ENCODE results near the gene ELMO1.
A peak's percentile ranks its signal among the peaks of the same experiment; 100 is the strongest.

The ELMO1 gene

DNA sequence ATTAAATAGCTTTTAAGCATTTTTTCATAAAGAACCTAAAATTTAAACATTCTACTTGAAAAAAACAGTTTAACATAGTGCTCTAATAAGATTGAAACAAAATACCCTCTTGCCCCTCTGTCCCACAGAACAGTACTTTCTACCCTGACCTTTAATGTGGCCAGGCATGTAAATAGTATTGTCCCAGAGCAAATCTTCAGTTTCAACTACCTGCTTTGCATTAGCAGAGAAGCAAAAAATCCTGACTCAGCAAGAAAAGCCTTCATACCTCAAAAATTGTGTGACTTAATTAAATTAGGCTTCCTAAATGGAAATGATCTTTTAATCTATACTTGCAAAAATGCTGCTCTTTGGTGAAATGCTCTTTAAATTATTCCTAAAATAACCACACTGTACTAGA, 487.0 kb downstream of the ELMO1 start:
- no peak for DNase-seq

DNA sequence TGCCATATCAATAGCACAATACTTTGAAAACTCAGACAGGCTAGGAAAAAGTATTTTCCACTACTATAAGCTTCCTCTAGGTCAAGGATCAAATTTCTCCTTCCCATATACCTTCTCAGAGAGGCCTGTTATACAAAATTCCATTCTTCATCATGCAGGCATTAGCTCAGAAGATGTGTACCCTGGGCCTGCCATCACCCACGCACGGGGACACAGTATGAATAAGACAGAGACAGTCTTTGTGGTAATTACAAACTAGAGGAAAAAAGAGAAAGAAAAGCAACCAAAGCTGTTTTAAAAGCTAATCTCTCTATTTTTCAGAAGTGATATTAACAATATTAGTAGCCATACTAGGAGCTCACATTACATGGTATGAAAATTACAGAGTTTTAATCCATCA, 487.6 kb downstream of the ELMO1 start:
- DNase-seq: no peak

- no peak for DNase-seq
Measured at GRCh38 chr7:36960105-36960504, 488.6 kb downstream of the ELMO1 start.

DNA sequence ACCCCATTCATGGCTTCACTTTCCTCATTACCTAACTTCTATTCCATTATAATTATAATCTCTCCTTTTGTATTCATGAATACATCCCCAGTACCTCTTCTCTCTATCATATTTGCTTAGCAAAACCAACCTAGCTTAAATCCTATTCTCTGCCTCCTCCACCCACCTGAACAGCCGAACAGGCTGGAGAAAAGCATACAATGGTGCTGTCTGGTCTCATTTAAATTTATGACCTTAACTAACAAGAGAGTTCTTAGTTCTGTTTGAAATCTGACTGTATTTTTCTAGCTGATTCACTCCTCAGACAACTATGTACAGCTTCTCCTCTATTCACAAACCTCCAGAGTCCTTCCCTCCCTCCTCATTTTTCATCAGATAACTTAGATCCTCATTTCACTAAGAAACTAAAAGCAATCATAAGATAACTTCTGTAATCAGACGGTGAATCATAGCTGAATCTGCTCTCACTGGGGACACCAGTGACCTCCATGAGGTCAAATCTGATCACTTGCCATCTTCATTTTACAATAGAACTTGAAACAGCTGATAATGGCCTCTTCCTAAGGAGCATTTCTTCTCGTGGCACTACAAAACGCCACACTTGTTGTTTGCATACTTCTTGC, 490.4 kb downstream of the ELMO1 start:
- peak; percentile 81 for DNase-seq

GRCh38 chr7:36957620-36958019, 491.0 kb downstream of the ELMO1 start:
- no peak for DNase-seq

GRCh38 chr7:36956814-36957213, 491.9 kb downstream of the ELMO1 start:
- no peak for DNase-seq

DNA sequence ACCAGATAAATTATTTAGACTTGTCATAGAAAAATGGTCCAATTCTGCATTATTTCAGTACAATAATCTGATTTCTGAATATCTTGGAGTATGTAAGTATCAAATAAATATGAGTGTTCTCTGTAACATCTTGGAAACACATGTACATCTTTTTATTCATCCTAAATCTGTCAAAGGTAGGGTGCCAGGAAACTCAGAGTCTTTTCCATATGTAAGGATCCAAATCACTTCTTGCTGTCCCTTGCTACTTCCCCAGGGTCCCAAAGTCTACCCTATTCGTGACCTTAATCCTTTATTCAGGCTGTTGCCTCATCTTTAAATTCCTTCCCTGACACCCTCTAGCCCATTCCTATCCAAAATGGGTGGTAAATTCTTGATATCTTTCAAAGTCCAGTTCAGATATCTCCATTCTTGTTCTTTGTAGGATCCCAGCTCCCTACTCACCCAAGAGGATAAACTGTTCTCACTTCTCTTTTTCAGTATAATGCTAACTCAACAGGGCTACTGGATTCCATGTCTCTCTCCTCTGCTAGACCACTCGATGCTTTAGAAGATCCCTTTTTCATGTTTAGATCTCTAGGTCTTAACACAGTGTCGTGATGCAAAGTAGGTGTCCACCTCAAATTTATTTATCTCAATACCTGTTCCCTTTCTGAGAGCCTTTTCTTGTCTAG, 493.1 kb downstream of the ELMO1 start:
- no peak for DNase-seq

DNA sequence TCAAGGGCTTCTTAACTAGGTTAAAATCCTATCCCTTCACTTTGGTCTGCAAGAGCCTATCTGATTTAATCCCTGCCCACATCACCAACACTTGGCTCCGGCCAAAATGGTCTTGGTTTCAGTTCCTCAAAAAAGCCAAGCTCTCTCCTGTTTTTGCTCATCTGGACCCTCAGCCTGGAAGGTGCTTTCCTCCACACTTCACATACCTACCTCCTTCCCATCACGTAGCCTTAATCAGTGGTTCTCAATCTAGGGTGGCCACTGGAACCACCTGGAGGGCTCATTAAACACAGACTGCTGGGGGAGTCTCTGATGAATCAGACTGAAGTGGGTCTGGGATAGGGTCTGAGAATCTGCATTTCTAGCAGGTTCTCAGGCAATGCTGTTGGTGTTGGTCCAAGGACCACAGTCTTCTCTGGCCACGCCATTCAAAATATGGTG, 497.4 kb downstream of the ELMO1 start:
- peak; percentile 57 for DNase-seq

DNA sequence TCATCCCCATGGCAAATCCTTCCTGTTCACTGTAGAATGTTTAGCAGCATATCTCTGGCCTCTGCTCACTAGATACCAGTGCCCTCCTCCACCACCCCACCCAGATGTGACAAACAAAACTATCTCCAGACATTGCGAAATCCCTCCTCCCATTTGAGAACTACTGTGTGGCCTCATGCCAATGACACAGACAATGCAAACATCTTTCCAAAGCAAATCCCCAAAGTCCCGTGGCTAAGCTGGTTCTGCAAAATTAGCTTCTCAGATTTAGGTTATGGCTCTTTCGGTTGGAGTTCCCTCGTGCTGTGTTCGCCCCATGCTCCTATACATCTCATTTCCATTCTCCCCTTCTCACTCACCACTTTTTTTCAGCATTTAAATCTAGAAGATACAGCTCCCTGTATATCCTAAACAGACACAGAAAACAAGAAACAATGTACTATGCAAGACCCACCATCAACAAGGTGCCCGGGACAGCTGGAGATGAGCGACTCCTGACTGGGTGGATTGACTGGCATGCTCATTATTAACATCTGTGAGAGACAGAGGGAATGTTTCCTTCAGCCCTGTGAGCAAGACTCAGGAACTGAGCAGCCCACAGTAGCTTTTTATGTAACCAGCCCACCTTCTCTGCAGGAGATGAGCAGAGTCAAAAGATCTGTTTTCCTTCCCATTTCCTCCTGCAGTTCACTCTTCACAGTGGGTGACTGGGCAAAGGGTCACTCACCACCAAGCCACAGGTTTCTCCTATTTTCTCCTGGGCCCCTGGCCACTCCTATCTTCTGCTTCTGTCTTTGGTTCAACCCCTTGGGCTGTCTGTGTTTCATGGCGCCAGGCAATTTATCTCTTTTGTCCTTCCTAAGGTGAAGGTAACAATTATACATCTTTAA, 498.7 kb downstream of the ELMO1 start:
- DNase-seq: peak; percentile 94

- no peak for DNase-seq
Measured at GRCh38 chr7:36946401-36946739, 502.3 kb downstream of the ELMO1 start.

- no peak for DNase-seq
Measured at GRCh38 chr7:36945612-36946400, 502.9 kb downstream of the ELMO1 start.

DNA sequence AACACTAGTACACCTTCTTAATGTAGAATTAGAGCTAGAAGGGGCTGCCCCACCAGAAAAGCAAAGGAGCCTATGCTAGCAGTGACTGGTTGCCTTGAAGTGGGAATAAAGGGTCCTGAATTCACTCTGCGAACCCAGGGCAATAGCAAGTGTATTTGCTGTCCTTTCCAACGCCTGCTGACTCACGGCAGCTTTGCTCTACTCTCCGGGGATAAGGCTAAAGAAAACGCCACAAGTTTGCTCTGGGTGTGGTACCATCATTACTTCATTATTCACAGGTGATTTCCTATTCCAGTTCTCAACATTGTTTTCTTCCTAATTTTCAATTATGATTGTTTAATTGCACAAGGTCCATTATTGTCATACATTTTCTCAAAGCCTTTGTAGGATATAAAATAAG, 503.8 kb downstream of the ELMO1 start:
- DNase-seq: no peak

DNA sequence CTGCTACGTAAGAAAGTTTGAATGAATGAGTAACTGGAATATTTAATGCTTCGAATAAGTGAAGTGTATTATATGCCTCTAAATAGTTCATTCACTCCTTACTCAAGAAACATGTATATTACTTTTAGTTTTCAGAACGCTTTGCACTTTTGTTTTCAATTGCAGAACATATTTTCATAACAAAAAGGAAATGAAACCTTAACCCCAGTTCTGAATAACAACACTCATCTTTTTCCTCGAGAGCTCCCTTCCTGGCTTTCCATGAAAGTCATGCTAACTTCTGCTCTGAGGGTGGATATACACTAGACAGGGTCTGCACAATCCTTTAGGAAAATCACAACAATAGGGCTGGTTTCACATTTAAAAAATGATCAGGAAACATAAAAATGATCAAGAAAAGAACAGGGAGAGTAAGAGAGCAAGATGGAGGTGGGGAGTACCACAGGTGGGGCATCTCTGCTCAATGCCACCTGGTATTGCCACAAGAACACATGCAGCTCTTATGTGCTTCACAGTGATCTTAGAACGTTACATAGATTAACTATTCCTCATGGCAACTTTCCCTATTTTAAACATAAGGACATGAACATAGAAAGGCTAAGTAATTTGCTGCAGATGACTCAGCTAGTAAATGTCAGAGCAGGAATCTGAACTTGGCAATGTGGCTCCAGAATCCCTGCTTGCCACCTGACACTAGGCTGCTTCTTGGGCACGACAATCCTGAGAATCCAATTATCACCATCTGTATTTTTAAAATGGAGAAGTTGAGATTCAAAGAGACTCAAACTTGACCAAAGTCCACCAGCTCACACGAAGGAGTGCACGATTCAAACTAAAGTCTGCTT, 504.9 kb downstream of the ELMO1 start:
- peak; percentile 78 for DNase-seq

DNA sequence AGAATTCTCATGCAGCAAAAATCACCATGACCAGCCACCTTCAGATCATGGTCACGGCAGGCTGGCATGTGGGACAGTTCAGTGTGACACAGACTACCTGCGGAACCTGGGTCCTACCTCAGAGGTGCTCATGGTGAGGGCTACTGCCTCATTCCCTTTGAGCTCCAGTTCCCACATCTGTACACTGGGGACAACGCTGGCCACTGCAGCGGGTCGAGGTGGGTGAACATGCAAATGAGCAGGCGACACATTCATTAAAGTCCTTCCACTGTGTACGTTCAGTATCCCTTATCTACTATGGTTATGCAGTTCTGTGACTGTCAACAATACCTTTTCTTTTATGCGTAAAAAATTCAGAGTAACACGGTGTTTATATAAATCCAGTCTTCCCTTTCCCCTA, 505.7 kb downstream of the ELMO1 start:
- DNase-seq: no peak

DNA sequence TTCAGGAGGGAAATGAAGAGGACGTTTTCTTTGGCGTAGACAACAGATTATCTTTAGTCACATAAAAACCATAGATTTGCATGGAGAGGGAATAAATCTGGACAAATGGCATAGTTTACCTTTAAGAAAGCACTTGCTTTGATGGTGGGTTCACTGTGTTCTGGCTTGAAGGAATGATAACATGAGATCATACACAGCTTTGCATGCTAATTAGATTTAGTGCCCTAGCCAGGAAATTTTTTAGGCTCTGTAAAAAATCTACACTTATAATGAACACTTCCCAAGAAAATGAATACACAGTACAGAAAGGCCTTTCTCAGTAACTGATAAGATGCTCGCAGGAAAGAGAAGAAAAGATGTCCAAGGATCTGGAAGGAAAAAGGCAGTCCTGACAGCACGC, 506.1 kb downstream of the ELMO1 start:
- DNase-seq: no peak

DNA sequence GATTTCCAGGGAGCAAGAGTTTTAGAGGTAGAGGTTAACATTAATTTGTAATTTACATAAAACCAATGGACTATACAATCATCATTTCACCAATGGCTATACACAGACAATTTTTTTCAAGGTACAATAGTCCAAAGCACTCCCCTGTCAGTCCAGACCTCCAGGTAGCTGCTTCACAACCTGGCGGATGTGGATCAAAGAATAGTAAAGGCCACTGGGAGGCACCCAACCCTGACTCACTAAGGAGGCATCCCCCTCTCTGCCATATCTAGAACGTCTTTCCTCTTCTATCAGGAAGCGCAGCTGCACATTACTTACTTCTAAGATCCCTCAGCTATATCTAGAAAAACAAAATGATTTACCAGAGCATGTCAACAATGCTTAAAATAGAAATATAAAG, 506.6 kb downstream of the ELMO1 start:
- DNase-seq: no peak

DNA sequence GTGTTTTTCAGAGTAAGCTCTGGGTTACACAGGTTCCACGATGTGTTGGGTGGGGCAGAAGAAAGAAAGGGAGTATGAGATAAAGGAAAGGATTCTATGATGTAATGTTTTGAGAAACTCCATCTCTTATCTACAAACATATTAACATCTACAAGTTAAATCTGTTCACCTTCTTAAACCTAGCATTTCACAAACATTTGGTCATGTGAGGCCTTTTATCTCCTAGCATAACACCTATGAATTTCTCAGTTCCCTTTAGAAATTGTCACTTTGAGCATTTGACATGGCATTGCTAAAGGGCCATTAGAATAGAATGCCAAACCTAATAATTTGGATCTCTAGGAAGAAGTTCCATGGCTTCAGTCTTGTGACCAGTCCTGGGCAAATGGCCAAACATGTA, 507.3 kb downstream of the ELMO1 start:
- DNase-seq: no peak

DNA sequence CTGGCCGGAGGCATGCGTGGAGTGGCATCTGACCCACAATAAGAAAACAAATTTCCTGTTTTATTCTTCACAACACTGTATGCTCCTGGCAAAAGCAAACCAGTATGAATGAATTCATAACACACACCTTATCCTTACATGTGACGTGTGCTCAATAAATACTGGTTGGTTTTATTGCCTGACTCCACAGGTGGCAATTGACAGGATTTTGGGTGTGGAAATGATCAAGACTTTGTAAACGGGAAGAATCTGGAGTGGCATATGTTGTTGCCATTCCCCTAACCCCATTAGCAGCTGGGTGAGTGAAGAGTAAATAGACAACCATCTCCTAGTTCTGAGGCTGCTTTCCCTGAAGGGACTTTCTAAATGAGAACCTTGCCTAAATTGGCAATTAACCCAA, 508.8 kb downstream of the ELMO1 start:
- no peak for DNase-seq

- DNase-seq: no peak
Measured at GRCh38 chr7:36937754-36938563, 510.7 kb downstream of the ELMO1 start.

- no peak for DNase-seq
Measured at GRCh38 chr7:36931892-36932291, 516.8 kb downstream of the ELMO1 start.

DNA sequence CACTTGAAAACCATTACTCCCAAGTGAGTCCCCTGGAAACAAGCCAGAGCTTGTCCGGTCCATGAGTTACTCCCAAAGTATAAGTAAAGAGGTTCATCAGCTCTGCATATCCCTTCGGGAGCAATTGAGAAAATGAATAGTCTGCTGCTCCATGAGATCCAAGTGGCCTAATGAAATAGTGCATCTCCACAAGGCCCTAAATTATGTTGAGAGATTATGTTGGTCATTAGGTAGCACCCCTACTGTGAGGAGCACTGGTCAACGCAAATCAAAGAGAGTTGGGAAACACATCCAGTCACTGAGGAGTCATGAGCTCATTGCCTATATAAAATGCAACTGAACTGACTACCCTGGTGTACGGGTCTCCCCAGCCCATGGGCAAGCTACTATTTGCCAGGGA, 518.9 kb downstream of the ELMO1 start:
- DNase-seq: no peak

Measured in suppressor macrophage treated with lipopolysaccharide for 4 hours (primary cell).